ENCODE data around the gene ZNF107. TPM values are rescaled to one million over a fixed set of nuclear protein-coding genes. Genes with fewer than 3 reads are reported as not detected.
A peak's percentile ranks its signal among the peaks of the same experiment; 100 is the strongest.

The ZNF107 gene
- total RNA-seq, result 10 to 100 TPM; 12.9 to 13.0 TPM

DNA sequence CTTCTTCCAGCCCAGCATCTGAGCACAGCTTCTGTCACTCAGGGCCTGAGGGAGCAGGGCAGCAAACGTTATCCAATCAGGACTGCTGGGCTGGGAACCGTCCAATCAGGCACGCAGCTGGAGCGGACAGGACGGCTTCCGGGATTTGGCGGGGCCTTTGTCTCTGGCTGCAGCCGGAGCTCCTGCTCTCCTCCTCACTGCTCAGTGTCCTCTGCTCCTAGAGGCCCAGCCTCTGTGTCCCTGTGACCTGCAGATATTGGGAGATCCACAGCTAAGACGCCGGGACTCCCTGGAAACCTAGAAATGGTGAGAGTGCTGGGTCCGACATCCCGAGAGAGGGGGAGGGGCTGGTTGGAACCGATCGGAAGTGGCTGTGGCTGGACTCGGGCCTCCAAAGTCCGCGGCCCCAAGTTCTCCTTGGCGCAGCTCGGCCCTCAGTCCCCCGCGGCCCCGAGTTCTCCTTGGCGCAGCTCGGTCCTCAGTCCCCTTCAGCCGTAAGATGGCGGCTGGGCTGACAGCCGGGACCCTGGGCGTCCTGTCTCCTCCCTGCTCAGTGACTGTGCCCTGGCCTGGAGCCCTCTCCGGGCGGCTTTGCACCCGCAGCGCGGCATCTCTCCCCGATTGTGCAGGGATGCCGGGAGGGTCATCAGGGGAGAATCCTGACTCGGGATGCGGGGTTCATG is at the start of gene ZNF107:
TSS of gene ZNF107 (plus strand) at position 154 of the 683 bp plus-strand sequence. CDS start at position 304, 150 bp downstream.
- peak within 1 kb of the TSS; percentile 97 for H3K27ac Mint-ChIP-seq
- H3K27me3 Mint-ChIP-seq, result no peaks in the 10 kb centered on the region
- peak; percentile 92 for DNase-seq
- H3K4me1 Mint-ChIP-seq (ENCODE audit: low read depth), result peaks cover 50% of the 10 kb centered on the region
- peak; percentile 99 for ATAC-seq
- POLR2A ChIA-PET, result interaction anchor here (0.8 to 1.7 kb wide), 12 partner anchors 8 to 360 kb away, joined by 3 to 7 read pairs (median 3); partner anchors contain the start of genes ZNF138, ZNF680 and ZNF736
- CTCF ChIA-PET, result interaction anchor here (1.0 to 1.6 kb wide), 4 partner anchors 9 to 128 kb away, joined by 3 to 4 read pairs (median 3); partner anchors contain the start of gene ZNF138
- peaks cover 25% of the 10 kb centered on the region for H3K9me3 Mint-ChIP-seq
- H3K36me3 Mint-ChIP-seq (ENCODE audit: low read depth), result peaks cover 51% of the 10 kb centered on the region
- peak within 1 kb of the TSS; percentile 94 for H3K4me3 Mint-ChIP-seq
- intact Hi-C loops (cut with micrococcal nuclease), result no loop called here
- TF ChIP-seq, protein P1, sequence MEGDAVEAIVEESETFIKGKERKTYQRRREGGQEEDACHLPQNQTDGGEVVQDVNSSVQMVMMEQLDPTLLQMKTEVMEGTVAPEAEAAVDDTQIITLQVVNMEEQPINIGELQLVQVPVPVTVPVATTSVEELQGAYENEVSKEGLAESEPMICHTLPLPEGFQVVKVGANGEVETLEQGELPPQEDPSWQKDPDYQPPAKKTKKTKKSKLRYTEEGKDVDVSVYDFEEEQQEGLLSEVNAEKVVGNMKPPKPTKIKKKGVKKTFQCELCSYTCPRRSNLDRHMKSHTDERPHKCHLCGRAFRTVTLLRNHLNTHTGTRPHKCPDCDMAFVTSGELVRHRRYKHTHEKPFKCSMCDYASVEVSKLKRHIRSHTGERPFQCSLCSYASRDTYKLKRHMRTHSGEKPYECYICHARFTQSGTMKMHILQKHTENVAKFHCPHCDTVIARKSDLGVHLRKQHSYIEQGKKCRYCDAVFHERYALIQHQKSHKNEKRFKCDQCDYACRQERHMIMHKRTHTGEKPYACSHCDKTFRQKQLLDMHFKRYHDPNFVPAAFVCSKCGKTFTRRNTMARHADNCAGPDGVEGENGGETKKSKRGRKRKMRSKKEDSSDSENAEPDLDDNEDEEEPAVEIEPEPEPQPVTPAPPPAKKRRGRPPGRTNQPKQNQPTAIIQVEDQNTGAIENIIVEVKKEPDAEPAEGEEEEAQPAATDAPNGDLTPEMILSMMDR (IDR thresholded peaks at IDR 0.05), result no peak

DNA sequence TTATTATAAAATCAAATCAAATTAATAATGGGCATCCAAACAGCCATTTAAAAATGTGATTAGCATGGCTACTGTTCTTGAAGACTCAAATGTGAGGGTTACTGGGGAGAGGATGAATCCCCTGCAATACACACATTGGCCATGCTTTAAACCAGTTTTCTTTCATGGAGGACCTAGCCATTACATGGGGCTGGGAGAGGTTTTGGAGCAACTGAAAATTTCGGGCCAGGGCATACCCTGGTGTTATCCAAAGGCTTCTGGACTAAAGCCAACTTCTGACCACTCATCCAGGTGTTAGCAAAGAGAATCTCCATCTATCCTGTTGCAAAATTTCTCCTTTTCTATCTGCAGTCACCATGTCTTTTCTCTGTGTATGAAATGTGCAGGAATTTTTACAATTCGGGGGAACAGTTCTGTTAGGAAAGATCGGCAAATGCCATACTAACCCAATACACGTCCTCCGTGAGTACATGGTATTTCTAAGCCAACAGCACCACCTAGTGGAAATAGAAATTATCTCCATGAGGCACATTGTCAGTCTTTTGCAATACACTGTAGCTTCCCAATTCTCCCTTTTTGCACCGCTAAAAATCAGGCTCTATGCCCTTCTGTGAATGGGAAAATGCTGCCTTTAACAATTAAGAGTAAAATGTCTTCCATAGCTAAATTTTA is 47.0 kb upstream of the ZNF107 start:
- Mint-ChIP-seq H3K27ac (no peak overlapping the region), H3K36me3 (ENCODE audit: low read depth) (no peaks in the 10 kb centered on the region), H3K4me1 (ENCODE audit: low read depth) (no peaks in the 10 kb centered on the region), H3K9me3 (peaks cover 17% of the 10 kb centered on the region), H3K4me3 (no peak overlapping the region), H3K27me3 (no peaks in the 10 kb centered on the region)
- intact Hi-C loops (cut with micrococcal nuclease), result no loop called here
- DNase-seq (no peak), ATAC-seq (no peak)
- ChIA-PET CTCF (interaction anchor here (0.6 to 1.4 kb wide), 2 partner anchors 31 to 436 kb away, joined by 4 to 5 read pairs; no protein-coding TSS in a partner anchor), POLR2A (no interaction called here)
- TF ChIP-seq, protein P1 (IDR thresholded peaks at IDR 0.05), result peak; percentile 70

DNA sequence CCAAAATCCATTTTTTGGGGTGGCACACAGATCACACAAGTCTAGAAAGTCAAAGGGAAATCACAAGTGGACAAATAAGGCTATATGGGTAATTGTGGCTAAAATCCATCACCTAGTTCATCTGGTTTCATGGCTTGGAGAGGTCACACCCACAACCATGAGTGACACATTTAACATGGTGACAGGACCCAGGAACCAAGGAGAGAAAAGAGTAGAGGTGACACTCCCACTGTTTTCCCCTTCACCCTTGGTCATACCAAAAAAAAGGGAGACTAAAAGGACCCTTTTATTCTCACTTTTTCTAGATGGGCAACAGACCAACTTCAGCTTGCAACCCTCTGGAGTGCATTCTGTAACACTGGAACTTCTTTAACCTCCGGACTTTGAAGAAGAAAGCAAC is 46.2 kb upstream of the ZNF107 start:
- CTCF ChIA-PET, result interaction anchor here (0.6 kb wide), 1 partner anchor 32 kb away, joined by 4 read pairs; no protein-coding TSS in a partner anchor
- no peaks in the 10 kb centered on the region for H3K27me3 Mint-ChIP-seq
- TF ChIP-seq, protein P1 (IDR thresholded peaks at IDR 0.05), result no peak
- H3K4me1 Mint-ChIP-seq (ENCODE audit: low read depth), result no peaks in the 10 kb centered on the region
- DNase-seq (no peak), ATAC-seq (no peak)
- H3K27ac Mint-ChIP-seq, result no peak overlapping the region
- peaks cover 17% of the 10 kb centered on the region for H3K9me3 Mint-ChIP-seq
- POLR2A ChIA-PET, result no interaction called here
- intact Hi-C loops (cut with micrococcal nuclease), result no loop called here
- no peaks in the 10 kb centered on the region for H3K36me3 Mint-ChIP-seq (ENCODE audit: low read depth)
- no peak overlapping the region for H3K4me3 Mint-ChIP-seq

GRCh38 chr7:64621656-64622055 is 44.3 kb upstream of the ZNF107 start:
- intact Hi-C loops (cut with micrococcal nuclease), result no loop called here
- no peaks in the 10 kb centered on the region for H3K27me3 Mint-ChIP-seq
- TF ChIP-seq, protein P1 (IDR thresholded peaks at IDR 0.05), result no peak
- peaks cover 17% of the 10 kb centered on the region for H3K9me3 Mint-ChIP-seq
- no peak overlapping the region for H3K4me3 Mint-ChIP-seq
- H3K27ac Mint-ChIP-seq, result no peak overlapping the region
- no peak for DNase-seq
- H3K4me1 Mint-ChIP-seq (ENCODE audit: low read depth), result no peaks in the 10 kb centered on the region
- CTCF ChIA-PET, result no interaction called here
- H3K36me3 Mint-ChIP-seq (ENCODE audit: low read depth), result no peaks in the 10 kb centered on the region
- ATAC-seq, result no peak
- POLR2A ChIA-PET, result no interaction called here
